PC-9 (cell line): Measurements from ENCODE around the gene B4GALNT3.

Experiments used
- EZH2 ChIP-seq: fragments of 200-600 bp; sonication (generic); IDR thresholded peaks from 2 replicates; pipeline ENCODE4 v1.8.0; 2017; ENCODE audit warnings: antibody characterized with exemption, low read depth
- TF ChIP-seq, protein P1 (sequence below): fragments of 200-600 bp; sonication (generic); conservative IDR thresholded peaks from 2 replicates; pipeline ENCODE4 v1.6.1; 2017; ENCODE audit warnings: mixed run types, antibody characterized with exemption, mild to moderate bottlenecking, moderate library complexity

DNA sequence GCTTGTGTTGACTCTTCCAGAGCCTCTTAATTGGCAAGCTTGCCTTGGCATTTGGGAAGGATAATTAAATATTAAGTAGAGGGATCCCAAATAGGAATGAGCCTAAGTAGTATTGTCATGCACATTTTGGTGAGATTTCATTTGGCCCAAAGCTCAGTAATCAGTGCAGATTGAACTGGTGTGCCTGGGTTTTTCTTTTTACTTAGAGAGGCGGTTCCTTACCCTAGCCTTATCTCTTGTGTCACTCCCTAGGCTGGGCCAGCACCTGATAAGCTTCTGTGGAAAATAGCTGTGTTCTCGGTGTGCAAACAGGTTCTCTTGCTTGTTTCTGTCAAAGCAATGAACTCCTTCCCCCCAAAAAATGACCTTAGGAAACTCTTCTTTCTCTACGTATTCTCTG, 9.3 kb upstream of the B4GALNT3 start:
- TF ChIP-seq, protein P1, sequence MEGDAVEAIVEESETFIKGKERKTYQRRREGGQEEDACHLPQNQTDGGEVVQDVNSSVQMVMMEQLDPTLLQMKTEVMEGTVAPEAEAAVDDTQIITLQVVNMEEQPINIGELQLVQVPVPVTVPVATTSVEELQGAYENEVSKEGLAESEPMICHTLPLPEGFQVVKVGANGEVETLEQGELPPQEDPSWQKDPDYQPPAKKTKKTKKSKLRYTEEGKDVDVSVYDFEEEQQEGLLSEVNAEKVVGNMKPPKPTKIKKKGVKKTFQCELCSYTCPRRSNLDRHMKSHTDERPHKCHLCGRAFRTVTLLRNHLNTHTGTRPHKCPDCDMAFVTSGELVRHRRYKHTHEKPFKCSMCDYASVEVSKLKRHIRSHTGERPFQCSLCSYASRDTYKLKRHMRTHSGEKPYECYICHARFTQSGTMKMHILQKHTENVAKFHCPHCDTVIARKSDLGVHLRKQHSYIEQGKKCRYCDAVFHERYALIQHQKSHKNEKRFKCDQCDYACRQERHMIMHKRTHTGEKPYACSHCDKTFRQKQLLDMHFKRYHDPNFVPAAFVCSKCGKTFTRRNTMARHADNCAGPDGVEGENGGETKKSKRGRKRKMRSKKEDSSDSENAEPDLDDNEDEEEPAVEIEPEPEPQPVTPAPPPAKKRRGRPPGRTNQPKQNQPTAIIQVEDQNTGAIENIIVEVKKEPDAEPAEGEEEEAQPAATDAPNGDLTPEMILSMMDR: no peak
- TF ChIP-seq EZH2: no peak
